ENCODE measurements around the gene WHRN.

- TF ChIP-seq CTCF (IDR thresholded peaks at IDR 0.05; ENCODE audit: poor library complexity, severe bottlenecking), result no peak
- no peak for TF ChIP-seq POLR2AphosphoS5 (IDR thresholded peaks at IDR 0.05)
- TF ChIP-seq EZH2 (IDR thresholded peaks at IDR 0.05; ENCODE audit: borderline replicate concordance, insufficient read depth, low read length, poor library complexity, severe bottlenecking), result no peak
- TF ChIP-seq REST (IDR thresholded peaks at IDR 0.05; ENCODE audit: borderline replicate concordance), result no peak
- TF ChIP-seq TAF1 (IDR thresholded peaks at IDR 0.05; ENCODE audit: low read depth), result no peak
- TF ChIP-seq EP300 (conservative IDR thresholded peaks at IDR 0.05; ENCODE audit: poor library complexity, severe bottlenecking), result no peak
Observed at GRCh38 chr9:114532561-114533237, 27.4 kb upstream of the WHRN start.

Measured in neural cell (in vitro differentiated cells).